Measurements from ENCODE around the gene PIK3C3. TPM values are rescaled to one million over a fixed set of nuclear protein-coding genes. Genes with fewer than 3 reads are reported as not detected.

Gene PIK3C3
- total RNA-seq, 6 donors from 2014 or later = 26.5 to 78.6 (median 44.9) TPM

- TF ChIP-seq CTCF (IDR thresholded peaks at IDR 0.05) = no peak
- no peak for TF ChIP-seq POLR2A (IDR thresholded peaks at IDR 0.05)
- Histone ChIP-seq H3K4me3 (no peak overlapping the region), H3K27me3 (no peaks in the 10 kb centered on the region), H3K4me1 (no peaks in the 10 kb centered on the region), H3K27ac (no peak overlapping the region), H3K9me3 (no peaks in the 10 kb centered on the region), H3K36me3 (no peaks in the 10 kb centered on the region)
- no peak for DNase-seq
- 70 to 80% methylated on average over 5 of the region's 5 CpGs for WGBS, 2 donors
- ATAC-seq (ENCODE audit: low FRiP score in 2 of 2) = no peak
These were observed 32.9 kb upstream of the PIK3C3 start for GRCh38 chr18:41922176-41922575.

- Histone ChIP-seq H3K4me1 (no peaks in the 10 kb centered on the region), H3K36me3 (no peaks in the 10 kb centered on the region), H3K4me3 (no peak overlapping the region), H3K9me3 (no peaks in the 10 kb centered on the region), H3K27ac (no peak overlapping the region), H3K27me3 (no peaks in the 10 kb centered on the region)
- ATAC-seq (ENCODE audit: low FRiP score in 2 of 2) (no peak), DNase-seq (no peak)
- 38 to 47% methylated on average over 1 of the region's 1 CpG for WGBS, 2 donors
- TF ChIP-seq POLR2A (IDR thresholded peaks at IDR 0.05) (no peak), POLR2AphosphoS5 (IDR thresholded peaks at IDR 0.05) (no peak), CTCF (IDR thresholded peaks at IDR 0.05) (no peak), EP300 (IDR thresholded peaks at IDR 0.05) (no peak)
These were observed 32.2 kb upstream of the PIK3C3 start for GRCh38 chr18:41922841-41923240.

GRCh38 chr18:41923446-41923845 is 31.6 kb upstream of the PIK3C3 start:
- TF ChIP-seq CTCF (IDR thresholded peaks at IDR 0.05) (no peak), EP300 (IDR thresholded peaks at IDR 0.05) (no peak), POLR2AphosphoS5 (IDR thresholded peaks at IDR 0.05) (no peak), POLR2A (IDR thresholded peaks at IDR 0.05) (no peak)
- ATAC-seq (ENCODE audit: low FRiP score in 2 of 2) (no peak), DNase-seq (no peak)
- no peak overlapping the region for H3K4me3 ChIP-seq
- no peaks in the 10 kb centered on the region for H3K27me3 ChIP-seq
- H3K27ac ChIP-seq = no peak overlapping the region
- H3K36me3 ChIP-seq = no peaks in the 10 kb centered on the region
- no peaks in the 10 kb centered on the region for H3K9me3 ChIP-seq
- no peaks in the 10 kb centered on the region for H3K4me1 ChIP-seq

GRCh38 chr18:41928581-41928980 is 26.5 kb upstream of the PIK3C3 start:
- TF ChIP-seq EP300 (IDR thresholded peaks at IDR 0.05) (no peak), CTCF (IDR thresholded peaks at IDR 0.05) (no peak), POLR2AphosphoS5 (IDR thresholded peaks at IDR 0.05) (no peak), POLR2A (IDR thresholded peaks at IDR 0.05) (no peak)
- no peaks in the 10 kb centered on the region for H3K9me3 ChIP-seq
- H3K4me3 ChIP-seq = no peak overlapping the region
- H3K27me3 ChIP-seq = no peaks in the 10 kb centered on the region
- DNase-seq (no peak), ATAC-seq (ENCODE audit: low FRiP score in 2 of 2) (no peak)
- H3K36me3 ChIP-seq = no peaks in the 10 kb centered on the region
- H3K4me1 ChIP-seq = no peaks in the 10 kb centered on the region
- H3K27ac ChIP-seq = no peak overlapping the region

- H3K4me3 ChIP-seq = no peak overlapping the region
- H3K27me3 ChIP-seq = no peaks in the 10 kb centered on the region
- H3K9me3 ChIP-seq = no peaks in the 10 kb centered on the region
- no peak for ATAC-seq (ENCODE audit: low FRiP score in 2 of 2)
- no peaks in the 10 kb centered on the region for H3K36me3 ChIP-seq
- TF ChIP-seq POLR2AphosphoS5 (IDR thresholded peaks at IDR 0.05) = no peak
- no peak for TF ChIP-seq EP300 (IDR thresholded peaks at IDR 0.05)
- no peak for TF ChIP-seq POLR2A (IDR thresholded peaks at IDR 0.05)
- no peak for TF ChIP-seq CTCF (IDR thresholded peaks at IDR 0.05)
- no peaks in the 10 kb centered on the region for H3K4me1 ChIP-seq
- no peak for DNase-seq
- no peak overlapping the region for H3K27ac ChIP-seq
These were observed 22.1 kb upstream of the PIK3C3 start for GRCh38 chr18:41932899-41933298.

Measured in upper lobe of left lung (tissue), 6 donors.